ENCODE results near the gene EYA2.

EYA2 gene

DNA sequence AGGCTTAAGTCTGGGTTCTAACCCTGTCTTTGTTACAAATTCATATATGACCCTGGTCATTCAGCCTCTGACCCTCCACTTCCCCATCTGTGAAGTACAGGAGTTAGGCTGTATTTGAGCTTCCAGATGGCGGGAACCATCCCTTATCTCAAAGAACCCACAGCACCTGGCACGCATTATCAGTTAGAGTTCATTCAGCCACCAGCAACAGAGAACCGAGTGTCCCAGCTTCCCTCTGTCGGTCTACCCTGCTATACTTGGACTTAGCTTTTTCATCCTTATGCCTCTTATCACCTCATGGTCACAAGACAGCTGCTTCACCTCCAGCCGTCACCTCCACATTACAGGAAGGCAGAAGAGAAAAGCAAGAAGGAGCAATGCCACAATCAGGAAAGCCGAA lies 147.8 kb downstream of the EYA2 start:
- DNase-seq, result no peak

DNA sequence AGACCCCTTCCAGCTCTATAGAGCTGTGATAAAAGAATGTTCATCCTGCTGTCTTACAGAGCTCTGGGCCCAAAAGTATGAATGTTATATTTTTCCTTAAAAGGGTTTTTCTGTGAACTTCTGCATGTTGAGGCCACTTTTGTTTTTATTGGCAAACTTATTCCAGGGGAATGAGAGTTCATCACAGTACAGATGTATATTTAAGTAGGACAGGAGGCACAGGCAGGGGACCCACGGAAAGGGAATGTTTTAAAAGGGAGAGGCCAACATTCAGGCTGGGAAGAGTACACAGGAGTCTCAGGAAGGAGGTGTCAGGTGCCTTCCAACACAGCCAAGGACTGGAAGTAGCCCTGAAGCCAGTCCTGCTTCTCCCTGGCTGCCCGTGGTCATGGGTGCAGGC lies 148.4 kb downstream of the EYA2 start:
- no peak for DNase-seq

DNA sequence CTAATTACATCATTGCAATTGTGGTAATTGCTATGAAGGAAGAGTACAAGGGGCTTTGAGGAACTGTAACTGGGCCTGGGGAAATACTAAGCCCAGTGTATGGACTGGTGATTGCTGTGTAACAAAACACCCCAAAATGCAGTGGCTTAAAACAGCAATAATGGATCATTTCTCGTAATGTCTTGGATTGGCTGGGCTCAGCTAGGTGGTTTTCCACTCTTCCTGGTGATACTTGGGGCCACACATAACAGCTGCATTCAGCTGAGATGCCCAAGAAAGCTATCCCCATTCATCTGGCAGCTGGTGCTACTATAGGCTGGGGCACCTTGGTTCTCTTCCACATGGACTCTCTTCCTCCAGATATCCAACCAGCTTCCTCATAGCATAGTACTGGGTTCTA lies 150.3 kb downstream of the EYA2 start:
- no peak for DNase-seq

DNA sequence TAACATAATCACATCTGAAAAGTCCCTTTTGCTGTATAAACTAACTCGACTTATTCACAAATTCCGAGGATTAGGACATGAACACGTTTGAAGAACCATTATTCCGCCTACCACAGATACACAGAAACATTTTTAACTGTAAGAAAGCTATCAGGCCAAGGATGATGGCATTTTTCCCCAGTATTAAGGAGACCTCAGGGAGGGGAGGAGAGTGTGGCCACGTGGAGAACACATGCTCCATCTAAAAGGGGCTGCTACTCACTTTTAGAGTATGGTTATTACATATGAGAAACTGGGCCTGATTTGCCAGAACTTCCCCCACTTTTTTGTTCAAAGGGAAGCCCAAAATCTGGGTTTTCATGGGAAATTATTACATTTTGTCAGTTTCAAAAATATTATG lies 153.4 kb downstream of the EYA2 start:
- DNase-seq, result no peak

DNA sequence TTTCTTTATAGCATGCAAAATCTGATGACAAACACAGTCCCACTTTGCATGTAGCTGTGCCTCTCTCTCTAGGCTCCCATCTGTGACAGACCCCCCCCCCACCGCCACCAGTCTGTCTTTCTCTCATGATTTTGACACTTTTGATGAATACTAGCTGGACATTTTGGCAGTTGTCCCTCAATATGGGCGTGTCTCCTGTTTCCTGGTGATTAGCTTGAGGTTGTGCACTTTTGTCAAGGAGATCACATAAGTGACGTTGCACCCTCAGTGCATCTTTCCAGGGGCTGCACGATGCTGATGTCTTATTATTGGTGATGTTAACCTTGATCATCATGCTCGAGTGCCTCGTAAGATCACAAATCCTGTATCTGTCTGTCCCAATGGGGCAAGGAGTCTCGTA lies 155.1 kb downstream of the EYA2 start:
- DNase-seq, result no peak

DNA sequence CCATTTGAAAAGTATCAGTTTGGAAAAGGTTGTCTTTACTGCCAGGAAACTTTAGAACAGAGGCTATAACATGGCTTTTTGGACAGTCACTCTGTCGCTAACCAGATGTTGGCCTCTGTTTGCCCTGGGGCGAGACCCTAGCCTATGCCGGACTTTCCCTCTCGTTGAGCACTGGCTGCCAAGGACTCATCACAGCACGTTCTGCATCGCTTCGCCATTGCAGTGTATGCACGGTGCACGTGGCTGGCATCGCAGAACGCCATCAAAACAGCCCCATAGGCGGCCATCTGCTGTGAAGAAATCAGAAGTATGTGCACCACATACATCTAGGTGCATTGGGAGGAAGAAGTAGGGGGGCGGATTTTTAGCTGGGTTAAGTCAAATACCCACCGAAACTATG lies 156.4 kb downstream of the EYA2 start:
- no peak for DNase-seq

DNA sequence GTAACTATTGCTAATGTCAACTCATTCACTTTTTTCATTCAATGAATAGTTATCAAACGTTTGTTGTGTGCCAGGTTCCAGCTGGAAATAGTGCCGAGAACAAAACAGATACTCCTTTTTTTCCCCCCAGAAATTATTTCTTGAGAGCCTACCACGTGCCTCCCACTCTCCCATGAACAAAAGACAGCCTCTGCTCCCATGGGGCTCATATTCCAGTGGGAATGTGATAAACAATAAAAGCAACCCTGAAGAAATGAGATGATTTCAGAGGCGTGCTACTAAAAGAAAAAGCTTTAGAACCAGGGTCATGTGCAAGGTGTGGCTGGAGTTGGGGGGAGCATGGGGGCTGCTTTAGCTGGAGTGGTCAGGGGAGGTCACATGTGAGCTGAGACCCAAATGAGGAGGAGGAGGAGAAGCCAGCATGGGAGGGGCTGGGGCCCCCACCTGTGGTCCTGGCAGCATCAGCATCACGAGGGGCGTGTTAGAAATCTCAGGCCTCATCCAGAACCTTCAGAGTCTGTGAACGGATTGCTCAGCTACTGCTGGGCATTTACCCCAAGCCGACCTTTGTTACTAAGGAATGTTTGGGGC lies 157.4 kb downstream of the EYA2 start:
- DNase-seq, result no peak

DNA sequence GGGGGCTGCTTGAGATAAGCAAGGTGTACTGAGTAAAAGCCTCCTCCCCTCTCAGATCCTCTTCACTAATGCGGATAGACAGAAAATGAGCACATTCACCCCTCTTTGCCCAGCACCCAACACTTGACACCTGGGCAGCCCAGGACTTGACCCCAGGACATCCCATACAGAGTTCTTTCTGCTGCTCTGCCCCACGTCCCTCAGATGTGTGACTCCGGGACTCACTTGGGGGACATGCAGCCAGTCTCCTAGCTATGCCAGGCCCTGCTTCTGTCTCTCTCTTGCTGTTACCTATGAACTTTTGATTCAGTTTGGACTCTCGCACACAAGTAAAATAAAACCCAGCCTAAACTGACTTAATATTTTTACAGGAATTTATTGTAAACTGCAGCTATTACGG lies 159.9 kb downstream of the EYA2 start:
- DNase-seq, result no peak

DNA sequence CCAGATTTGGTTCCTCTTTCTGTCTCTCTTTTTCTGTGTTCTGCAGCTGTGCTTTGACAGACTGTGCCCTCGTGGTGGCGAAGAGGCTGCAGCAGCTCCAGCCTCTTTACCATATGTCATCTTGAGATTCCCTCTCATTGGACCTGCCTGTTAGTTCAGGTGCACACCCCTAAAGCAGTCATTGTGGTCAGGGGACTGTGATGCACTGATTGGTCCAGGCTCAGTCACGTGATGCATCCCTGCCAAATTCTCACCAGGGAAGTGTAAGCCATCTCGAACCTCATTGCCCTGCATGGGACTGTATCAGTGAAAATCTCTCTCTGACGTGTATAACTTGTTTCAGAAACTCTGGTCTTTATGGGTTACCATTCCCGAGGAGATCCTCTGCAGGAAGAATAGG lies 160.3 kb downstream of the EYA2 start:
- no peak for DNase-seq

DNA sequence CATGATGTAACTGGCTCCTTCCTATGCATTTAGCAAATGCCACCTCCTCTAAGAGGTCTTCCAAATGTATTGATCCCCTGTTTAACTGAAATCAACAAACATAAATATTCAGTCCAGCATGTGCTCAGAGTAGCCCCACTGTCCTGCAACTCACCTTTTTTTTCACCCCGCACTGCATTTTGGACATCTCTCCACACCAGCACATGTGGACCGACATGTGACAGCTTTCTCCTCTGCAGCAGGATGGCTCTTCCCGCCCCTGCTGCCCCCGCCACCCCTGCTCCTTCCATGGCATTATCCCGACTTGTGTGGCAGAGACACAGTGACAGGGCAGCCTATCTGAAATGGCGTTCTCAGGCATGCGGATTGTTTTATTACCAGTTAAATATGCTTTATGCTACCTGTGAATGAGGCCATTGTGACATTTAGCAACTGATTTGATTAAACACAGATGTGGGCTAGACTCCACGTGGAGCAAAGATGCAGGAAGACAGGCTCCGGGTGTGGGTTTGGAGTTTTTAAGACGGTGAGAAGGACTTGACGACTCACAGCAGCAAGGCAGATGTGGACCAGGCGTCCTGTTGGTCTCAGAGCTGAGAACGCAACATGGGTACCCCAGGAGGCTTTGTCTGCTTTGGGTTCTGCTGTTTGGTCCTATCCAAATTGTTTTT lies 161.2 kb downstream of the EYA2 start:
- DNase-seq, result no peak

DNA sequence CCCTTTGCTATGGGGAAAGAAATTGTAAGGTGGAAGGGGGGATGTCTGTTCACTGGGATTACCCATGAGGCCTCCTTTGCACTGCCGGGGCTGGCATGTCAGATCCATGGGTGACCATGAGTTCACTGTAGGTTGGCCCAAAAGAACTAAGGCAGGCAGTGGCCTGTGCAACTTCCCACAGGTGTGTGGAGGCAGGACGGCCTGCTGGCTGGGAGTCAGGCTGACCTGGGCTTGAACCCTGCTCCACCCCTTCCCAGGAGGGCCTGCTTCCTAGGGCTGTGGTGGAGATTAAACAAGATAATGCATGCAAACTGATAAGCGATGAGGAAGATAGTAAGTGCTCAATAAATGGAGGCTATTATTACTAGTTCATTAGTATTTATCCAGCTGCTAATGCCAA lies 163.0 kb downstream of the EYA2 start:
- no peak for DNase-seq

DNA sequence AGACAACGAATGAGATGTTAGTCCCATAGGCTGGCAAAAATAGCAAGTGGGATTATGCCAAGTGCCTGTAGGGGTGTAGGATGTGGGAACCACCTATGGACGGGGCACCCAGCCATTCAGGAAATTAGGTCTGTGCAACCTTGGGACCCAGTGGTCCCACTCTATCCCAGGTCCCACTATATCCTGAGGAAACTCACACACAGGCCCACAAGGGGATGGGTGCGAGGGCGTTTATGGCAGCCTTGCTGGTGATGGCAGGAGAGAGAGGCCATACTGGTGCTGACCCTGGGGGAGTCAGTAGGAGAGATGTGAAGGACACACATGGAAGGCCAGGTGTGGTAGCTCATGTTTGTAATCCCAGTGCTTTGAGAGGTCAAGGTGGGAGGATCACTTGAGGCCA lies 163.6 kb downstream of the EYA2 start:
- no peak for DNase-seq

DNA sequence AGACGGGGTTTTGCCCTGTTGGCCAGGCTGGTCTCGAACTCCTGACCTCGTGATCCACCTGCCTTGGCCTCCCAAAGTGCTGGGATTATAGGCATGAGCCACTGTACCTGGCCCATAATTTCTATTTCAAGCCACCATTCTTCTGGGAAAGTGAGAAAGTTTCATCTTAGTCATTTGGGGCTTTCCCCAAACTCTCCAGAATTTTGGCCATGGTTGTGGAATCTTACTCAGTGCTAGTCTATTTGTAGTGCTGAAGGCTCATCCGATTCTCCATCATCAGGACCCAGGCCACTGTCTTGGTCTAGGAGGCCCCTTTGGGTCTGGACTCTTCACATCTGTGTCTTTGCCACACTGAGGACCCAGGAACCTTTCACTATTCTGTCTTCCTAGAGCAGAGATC lies 164.9 kb downstream of the EYA2 start:
- DNase-seq, result no peak

DNA sequence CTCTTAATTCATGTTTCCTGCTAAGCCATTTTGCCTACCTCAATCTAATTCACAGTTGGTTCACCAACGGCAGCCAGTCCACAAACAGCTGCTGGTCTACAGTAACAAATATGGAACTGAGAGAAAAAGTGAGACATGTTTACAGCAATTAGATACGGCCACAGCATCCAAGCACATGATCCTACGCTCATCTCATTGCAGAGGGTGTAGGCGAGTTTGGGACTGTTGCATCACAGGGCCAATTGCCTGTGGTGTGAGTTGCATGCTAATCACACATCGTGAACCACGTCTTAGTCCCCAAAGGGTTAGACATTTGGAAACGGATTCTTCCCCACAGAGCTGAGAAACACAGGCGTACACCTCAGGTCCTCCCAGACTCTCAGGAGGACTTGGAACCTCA lies 166.9 kb downstream of the EYA2 start:
- no peak for DNase-seq

DNA sequence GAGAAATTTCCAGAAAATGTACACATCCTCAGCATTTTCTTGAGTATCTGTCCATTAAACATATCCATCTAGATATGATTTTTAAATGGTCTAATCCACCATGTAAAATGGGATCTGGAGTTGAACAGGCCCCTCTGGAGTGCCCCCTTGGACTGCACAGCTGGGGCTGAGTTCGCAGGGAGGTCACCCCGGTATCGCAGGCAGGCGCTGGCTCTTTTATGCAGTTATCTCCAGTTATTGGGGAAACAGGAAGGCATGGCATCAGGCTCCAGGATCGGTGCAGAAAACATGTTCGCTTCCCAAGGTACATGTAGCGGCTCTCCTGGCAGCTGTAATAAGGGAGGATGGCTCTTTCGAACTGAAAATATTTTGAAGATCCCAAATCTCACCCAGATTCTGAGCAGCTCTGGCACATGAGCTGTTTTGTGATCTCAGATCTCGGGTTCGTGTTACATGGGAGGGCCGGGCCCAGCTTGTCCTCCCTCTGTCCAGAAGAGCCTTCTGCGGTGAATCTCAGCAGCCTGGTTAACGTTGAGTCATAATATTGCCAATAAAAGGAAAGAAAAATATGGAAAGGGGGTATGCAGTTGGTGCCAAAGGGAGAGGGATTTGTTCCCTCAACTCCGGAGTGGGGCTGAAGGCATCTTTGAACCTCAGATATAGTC lies 167.7 kb downstream of the EYA2 start:
- DNase-seq, result no peak

DNA sequence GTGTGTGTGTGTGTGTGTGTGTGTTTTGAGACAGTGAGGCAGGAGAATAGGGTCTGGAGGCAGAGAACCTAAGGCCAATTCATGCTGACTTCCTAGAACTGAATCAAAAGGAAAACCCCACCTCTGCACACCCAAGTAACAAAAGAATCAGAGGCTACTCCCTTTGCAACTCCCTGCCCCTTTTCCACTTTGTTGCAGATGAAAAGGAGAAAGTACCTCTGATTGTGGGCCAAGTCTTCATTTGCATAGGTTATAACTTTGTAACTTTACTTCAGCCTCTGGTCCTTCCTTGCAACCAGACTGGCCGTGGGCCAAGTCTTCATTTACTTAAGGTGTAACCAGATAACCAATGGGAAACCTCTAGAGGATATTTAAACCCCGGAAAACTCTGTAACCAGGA lies 168.8 kb downstream of the EYA2 start:
- DNase-seq, result no peak

DNA sequence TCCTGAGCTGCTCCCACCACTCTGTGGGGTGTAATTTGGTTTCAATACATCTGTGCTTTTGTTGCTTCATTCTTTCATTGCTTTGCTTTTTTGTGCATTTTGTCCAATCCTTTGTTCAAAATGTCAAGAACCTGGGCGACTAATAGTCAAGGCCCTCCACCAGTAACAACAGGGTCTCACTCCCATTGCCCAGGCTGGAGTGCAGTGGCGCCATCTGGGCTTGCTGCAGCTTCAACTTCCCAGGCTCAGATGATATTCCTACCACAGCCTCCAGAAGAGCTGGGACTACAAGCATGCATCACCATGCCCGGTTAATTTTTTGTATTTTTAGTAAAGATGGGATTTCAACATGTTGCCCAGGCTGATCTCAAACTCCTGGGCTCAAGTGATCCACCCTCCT lies 169.2 kb downstream of the EYA2 start:
- DNase-seq, result no peak

DNA sequence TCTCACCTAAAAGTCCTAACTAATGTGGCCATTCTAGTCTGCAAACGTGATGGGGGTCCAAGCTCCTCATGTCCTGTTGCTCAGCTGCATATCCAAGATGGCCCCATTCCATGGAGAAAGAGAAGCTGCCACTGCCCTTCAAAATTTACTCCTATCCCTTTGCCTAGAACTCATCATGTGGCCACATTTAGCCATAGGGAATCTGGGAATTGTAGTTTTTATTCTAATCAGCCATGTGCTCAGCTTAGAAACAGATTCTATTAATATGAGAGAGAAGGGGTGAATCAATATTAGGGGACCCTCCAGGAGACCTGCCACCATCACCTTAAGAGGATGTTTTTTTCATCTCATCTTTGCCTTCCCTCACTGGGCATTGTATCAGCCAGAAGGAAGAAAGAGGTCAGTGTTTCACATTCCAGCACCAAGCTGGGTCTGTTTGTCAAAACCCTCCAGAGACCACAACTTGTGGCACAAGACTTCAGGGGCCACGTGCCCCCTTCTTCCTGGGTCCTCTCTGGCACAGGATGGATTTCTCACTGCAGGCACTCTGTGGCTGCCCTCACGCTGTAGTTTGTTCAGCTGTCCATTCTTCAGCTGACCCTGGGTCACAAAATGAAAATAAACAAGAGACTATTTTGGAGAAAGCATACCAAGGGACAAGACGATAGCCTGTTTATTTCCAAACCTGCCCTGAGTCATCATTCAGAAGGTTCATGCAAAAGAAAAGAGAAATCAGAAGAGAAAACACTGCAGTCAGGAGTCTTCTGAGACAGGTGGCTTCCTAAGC lies 172.0 kb downstream of the EYA2 start:
- no peak for DNase-seq

DNA sequence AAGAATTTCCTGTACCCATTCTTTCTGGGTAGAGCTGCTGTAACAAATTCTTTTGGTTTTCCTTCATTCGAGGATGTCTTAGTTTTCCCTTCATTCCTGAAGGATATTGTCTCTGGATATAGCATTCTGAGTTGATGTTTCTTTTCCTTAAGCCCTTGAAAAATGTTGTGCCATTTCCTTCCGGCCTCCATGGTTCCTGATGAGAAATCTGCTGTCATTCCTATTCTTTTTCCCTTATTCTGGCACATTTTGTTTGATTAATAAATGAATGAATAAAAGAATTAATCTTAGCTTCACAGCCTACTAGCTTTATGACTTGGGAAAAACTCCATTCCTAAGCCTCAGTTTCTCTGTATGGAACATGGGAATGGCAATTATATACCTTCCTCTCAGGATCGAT lies 173.1 kb downstream of the EYA2 start:
- no peak for DNase-seq

DNA sequence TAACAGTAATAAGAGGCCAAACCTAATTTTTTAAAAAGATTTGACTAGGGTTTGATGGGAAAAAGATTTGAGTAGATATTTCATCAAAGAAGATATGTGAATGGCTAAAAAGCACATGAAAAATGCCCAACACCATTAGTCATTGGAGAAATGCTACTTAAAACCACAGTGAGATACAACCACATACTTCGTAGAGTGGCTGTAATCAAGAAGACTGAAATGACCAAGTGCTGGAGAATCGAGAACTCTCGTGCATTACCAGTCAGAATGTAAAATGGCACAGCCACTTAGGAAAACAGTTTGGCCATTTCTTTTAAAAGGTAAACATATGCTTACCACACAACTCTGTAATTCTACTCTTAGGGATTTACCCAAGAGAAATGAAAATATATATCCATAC lies 175.5 kb downstream of the EYA2 start:
- DNase-seq, result no peak

DNA sequence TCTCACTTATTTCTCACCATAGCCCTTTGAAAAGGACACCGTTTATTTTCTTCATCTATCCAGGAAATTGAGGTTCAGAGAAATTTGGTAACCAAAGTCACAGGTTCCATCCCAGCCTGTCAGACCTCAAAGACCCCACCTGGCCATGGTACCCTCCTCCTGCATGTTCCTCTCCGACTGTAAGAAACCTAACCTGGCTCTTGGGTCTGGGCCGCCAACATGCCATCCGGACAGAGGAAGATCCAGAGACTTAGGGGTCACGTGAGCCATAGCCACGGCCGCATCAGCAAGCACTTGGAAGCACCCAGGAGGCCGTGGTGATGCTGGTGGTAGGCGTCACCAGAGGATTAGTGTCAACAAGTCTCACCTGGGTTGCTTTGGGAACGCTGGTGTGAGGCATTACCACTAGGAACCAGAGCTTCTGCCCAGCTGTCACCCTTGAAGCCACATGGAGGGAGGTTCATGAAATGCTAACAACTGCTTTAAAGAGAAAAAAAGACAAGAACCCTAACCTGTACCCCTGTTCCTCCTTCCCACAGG lies 177.1 kb downstream of the EYA2 start:
- DNase-seq, result no peak

DNA sequence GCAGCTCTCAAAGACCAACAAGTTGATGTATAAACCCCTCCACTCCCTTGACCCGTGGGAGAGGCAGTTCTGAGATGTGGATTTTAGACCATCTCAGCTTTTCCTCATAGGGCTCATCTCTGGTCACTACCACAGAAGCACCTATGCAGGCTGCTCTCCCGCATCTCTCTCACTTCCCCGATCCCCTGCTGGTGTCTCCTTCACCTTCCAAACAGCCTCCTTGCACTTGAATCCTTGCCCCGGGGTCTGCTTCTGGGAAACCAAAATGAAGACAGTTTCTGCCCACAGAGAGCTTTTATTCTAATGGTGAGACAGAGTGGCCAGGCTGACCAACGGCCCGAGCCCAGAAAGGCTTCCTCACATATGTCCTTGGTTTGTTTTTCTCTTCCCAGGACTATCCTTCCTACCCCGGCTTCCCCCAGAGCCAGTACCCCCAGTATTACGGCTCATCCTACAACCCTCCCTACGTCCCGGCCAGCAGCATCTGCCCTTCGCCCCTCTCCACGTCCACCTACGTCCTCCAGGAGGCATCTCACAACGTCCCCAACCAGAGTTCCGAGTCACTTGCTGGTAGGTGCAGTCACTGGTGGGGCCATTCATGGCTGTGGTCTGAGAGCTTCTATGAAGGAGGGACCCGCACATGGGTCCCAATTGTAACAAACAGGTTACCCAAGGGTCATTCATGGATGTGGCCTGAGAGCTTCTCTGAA lies 179.3 kb downstream of the EYA2 start:
- no peak for DNase-seq

DNA sequence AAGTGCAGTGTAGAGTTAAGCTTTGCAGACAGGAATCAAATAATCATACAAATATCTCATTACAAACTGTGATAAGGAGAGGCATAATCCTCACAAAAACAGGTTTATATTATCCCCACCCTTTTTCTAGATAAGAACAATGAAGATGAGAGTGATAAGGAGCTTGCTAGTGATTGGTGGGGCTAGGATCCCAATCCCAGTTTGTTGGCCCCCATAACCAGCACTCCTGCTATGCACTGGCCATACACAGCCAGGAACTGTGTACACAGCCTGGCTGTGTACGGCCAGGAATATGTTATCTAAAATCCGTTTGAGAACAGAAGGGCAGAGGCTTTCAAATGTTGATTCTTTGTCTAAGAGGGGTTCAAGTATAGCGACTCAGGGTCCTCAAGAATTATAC lies 180.6 kb downstream of the EYA2 start:
- no peak for DNase-seq
